Measurements from ENCODE around the gene USP15. TPM values are rescaled to one million over a fixed set of nuclear protein-coding genes. Genes with fewer than 3 reads are reported as not detected.
A peak's percentile ranks its signal among the peaks of the same experiment; 100 is the strongest.
"Not testable (repeated sequence)": the region's sequence is repeated elsewhere in the genome, so short reads cannot be mapped to it uniquely, and the experiment has no call there.

Gene USP15
- total RNA-seq, 1 donor from 2014 or later, result 37.0 TPM

GRCh38 chr12:62319058-62319457, 58.9 kb downstream of the USP15 start:
- ATAC-seq (no peak), DNase-seq (ENCODE audit: low spot score) (no peak)

DNA sequence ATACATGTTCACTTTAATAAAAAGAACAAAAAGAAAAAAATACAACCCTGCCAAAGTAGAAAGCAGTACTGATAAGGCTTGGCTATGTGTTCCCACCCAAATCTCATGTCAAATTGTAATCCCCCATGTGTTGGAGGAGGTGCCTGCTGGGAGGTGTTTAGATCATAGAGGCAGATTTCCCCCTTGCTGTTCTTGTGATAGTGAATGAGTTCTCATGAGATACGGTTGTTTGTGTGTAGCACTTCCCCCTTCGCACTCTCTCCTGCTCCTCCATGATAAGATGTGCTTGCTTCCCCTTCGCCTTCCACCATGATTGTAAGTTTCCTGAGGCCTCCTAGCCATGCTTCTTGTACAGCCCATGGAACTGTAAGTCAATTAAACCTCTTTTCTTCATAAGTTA, 59.9 kb downstream of the USP15 start:
- DNase-seq (ENCODE audit: low spot score), result no peak
- ATAC-seq, result no peak

DNA sequence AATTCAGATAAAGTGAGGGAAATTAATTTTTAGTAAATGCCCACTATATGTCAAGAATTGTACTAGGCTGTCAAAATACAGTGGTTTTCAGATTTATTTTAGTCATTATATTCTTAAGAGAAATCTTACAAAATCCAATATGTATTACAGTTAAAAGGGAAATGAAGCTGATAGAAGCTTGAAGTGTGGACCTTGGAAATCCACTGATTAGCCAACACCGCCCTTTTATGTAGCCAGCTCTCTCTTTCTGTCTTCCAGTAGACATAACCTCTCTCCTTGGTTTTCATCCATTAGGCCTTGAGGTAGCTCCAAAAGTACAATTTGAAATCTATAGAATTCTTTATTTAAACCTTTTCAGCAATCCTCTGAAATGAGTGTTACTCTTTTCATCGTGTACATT, 63.2 kb downstream of the USP15 start:
- DNase-seq (ENCODE audit: low spot score), result no peak
- no peak for ATAC-seq

GRCh38 chr12:62328296-62328921, 68.2 kb downstream of the USP15 start:
- DNase-seq (ENCODE audit: low spot score) (no peak), ATAC-seq (no peak)

DNA sequence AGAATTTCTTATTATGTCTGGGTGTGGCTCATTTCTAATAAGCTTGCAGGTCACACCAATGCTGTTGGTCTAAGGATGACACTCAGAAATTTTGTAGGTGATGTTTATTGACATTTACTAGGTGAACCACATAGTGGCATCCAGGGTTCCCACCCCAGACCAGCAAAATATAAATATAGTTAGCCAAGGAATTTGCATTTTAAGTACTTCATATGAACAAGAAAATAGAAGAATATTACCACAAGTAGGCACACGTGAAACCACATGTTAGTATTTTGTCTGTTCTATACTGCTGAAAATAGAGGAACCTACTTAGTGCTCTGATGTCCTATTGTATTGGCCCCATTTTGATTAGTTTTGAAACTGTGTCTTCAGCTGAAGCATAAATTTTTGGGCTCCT, 71.1 kb downstream of the USP15 start:
- DNase-seq (ENCODE audit: low spot score) (no peak), ATAC-seq (no peak)

GRCh38 chr12:62332598-62332997, 72.4 kb downstream of the USP15 start:
- ATAC-seq, result no peak
- DNase-seq (ENCODE audit: low spot score), result no peak

- DNase-seq (ENCODE audit: low spot score), result no peak
- ATAC-seq, result no peak
These were observed 74.9 kb downstream of the USP15 start for GRCh38 chr12:62335057-62335456.

- DNase-seq (ENCODE audit: low spot score) (no peak), ATAC-seq (no peak)
These were observed 75.6 kb downstream of the USP15 start for GRCh38 chr12:62335796-62336195.

DNA sequence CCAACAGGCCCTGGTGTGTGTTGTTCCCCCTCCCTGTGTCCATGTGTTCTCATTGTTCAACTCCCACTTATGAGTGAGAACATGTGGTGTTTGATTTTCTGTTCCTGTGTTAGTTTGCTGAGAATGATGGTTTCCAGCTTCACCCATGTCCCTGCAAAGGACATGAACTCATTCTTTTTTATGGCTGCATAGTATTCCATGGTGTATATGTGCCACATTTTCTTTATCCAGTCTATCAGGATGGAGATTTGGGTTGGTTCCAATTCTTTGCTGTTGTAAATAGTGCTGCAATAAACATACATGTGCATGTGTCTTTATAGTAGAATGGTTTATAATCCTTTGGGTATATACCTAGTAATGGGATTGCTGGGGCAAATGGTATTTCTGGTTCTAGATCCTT, 77.4 kb downstream of the USP15 start:
- DNase-seq (ENCODE audit: low spot score); ATAC-seq: not testable (repeated sequence)

GRCh38 chr12:62342614-62343303, 82.6 kb downstream of the USP15 start:
- DNase-seq (ENCODE audit: low spot score); ATAC-seq: not testable (repeated sequence)

- not testable (repeated sequence) for ATAC-seq; DNase-seq (ENCODE audit: low spot score)
These were observed 83.3 kb downstream of the USP15 start for GRCh38 chr12:62343304-62344120.

- not testable (repeated sequence) for DNase-seq (ENCODE audit: low spot score); ATAC-seq
These were observed 84.7 kb downstream of the USP15 start for GRCh38 chr12:62344731-62345556.

DNA sequence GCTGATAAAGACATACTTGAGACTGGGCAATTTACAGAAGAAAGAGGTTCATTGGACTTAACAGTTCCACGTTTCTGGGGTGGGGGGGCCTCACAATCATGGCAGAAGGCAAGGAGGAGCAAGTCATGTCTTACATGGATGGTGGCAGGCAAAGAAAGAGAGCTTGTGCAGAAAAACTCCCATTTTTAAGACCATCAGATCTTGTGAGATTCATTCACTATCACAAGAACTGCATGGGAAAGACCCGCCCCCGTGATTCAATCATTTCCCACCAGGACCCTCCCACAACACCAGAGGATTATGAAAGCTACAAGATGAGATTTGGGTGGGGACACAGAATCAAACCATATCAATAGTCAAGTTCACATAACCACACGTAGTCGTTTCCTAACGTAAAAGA, 85.5 kb downstream of the USP15 start:
- ATAC-seq, result no peak
- DNase-seq (ENCODE audit: low spot score), result no peak

DNA sequence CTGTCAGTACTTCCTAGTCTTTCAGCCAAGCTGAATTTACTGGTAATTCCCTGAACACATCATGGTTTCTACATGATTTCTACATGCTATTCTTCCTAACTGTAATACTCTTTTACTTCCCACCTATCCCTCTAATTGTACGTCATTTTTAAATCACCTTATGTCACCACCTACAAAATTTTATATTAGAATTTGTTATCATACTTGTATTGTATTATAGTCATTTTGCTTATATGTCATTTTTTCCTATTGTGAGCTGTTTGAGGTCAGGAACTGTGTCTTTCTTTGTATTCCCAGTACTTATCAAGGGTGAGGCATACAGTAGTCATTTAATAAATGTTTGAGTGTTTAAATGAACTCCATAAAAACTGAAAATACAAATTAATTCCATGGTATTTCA, 86.6 kb downstream of the USP15 start:
- DNase-seq (ENCODE audit: low spot score) (no peak), ATAC-seq (no peak)

- ATAC-seq (no peak), DNase-seq (ENCODE audit: low spot score) (no peak)
These were observed 87.9 kb downstream of the USP15 start for GRCh38 chr12:62347922-62348650.

GRCh38 chr12:62350554-62350953, 90.3 kb downstream of the USP15 start:
- ATAC-seq (peak; percentile 36), DNase-seq (ENCODE audit: low spot score) (no peak)

DNA sequence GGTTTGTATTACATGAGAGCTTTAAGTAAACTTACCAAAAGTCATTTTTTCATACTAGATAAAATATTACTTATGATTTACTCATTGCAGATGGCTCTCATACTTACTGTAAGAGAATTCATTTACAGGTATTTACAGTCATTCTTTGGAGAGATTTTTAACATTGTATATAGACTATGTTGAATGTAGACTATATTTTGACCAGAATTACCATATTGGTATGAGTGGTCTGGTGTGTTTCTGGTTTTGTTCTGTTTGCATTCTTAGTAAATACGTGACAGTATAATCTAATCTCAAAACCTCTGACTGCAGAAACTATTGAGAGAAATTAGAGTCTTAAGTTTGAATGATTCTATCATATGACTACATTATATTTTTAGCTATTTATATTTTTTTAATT, 91.1 kb downstream of the USP15 start:
- no peak for ATAC-seq
- no peak for DNase-seq (ENCODE audit: low spot score)

DNA sequence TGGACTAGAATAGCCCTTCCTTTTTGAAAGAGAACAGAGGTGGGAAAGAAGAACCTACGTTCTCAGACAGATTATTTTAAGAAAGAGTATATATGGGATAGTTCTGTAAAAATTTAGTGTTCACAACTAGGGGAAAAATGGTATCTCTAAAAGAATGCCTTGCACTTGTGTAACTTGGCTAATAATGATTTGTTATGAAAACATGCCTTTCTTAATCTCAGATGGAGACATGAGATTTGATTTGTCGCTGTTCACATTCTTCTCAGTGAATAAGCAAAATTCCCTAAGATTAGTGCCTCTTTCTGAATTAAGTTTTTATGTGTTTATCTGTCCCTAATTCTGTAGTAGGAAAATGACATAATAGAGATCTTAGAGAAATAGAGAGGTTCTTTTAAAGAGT, 100.8 kb downstream of the USP15 start:
- ATAC-seq (no peak), DNase-seq (ENCODE audit: low spot score) (no peak)

DNA sequence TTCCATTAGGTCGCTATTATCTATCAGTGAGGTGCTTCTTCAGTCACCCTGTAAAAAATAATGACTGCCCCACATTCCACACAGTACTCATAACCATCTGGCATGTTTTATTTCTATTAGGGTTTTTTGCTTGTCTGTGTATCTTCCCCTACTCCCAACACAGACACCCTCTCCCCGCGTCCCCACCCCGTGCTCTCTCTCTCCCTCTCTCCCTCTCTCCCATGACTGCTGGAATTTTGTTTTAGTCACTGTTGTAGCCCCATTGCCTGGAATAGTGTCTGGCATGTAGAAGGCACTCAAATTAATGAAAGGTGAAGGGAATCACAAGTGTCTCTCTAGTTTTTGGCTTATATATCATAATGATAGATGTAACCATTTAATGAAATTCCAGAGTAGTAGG, 103.3 kb downstream of the USP15 start:
- ATAC-seq, result no peak
- no peak for DNase-seq (ENCODE audit: low spot score)

DNA sequence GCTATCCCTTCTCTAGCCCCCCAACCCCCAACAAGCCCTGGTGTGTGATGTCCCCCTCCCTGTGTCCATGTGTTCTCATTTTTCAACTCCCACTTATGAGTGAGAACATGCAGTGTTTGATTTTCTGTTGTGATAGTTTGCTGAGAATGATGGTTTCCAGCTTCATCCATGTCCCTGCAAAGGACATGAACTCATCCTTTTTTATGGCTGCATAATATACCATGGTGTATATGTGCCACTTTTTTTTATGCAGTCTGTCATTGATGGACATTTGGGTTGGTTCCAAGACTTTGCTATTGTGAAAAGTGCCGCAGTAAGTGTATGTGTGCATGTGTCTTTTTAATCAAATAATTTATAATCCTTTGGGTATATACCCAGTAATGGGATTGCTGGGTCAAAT, 104.5 kb downstream of the USP15 start:
- ATAC-seq; DNase-seq (ENCODE audit: low spot score): not testable (repeated sequence)
